Osteoblast (primary cell): ENCODE data around the gene ACTG2. TPM values are rescaled to one million over a fixed set of nuclear protein-coding genes. Genes with fewer than 3 reads are reported as not detected.

Experiments used
- DNase-seq: peaks from one replicate; pipeline ENCODE4 v3.0.0; 2011; ENCODE audit warnings: low spot score, mixed read lengths; ENCODE audit not compliant: insufficient read length; ENCODE audit errors: missing footprints
- H2AFZ ChIP-seq: 2 replicates; pipeline ENCODE4 v1.6.0; 2011; ENCODE audit warnings: mild to moderate bottlenecking, low read length
- H3K27ac ChIP-seq: 2 replicates; pipeline ENCODE4 v1.5.1; 2011; ENCODE audit warnings: mild to moderate bottlenecking, low read depth, low read length, moderate library complexity
- H3K27me3 ChIP-seq: 2 replicates; pipeline ENCODE4 v1.6.0; 2012; ENCODE audit warnings: mild to moderate bottlenecking, control low read depth, inconsistent platforms, low read length, moderate library complexity; ENCODE audit not compliant: insufficient read depth
- H3K36me3 ChIP-seq: 2 replicates; pipeline ENCODE4 v1.5.1; 2011; ENCODE audit warnings: mild to moderate bottlenecking, low read length, control low read depth, moderate library complexity; ENCODE audit not compliant: insufficient read depth
- H3K4me1 ChIP-seq: 2 replicates; pipeline ENCODE4 v1.5.1; 2011; ENCODE audit warnings: mild to moderate bottlenecking, low read length, control low read depth, moderate library complexity; ENCODE audit not compliant: insufficient read depth
- H3K4me2 ChIP-seq: 2 replicates; pipeline ENCODE4 v1.6.0; 2011; ENCODE audit warnings: mild to moderate bottlenecking, low read length; ENCODE audit not compliant: insufficient read depth
- H3K4me3 ChIP-seq: fragments of 200-600 bp; sonication (generic); 3 replicates; pipeline ENCODE4 v1.5.1; 2012; ENCODE audit warnings: mild to moderate bottlenecking, low read length, inconsistent platforms; ENCODE audit not compliant: insufficient read depth
- H3K79me2 ChIP-seq: 2 replicates; pipeline ENCODE4 v1.6.0; 2012; ENCODE audit warnings: mild to moderate bottlenecking, low read length, control low read depth, inconsistent platforms; ENCODE audit not compliant: insufficient read depth
- H3K9me3 ChIP-seq: 2 replicates; pipeline ENCODE4 v1.5.1; 2011; ENCODE audit warnings: low read depth, low read length, control low read depth
- H4K20me1 ChIP-seq: 2 replicates; pipeline ENCODE4 v1.6.0; 2012; ENCODE audit warnings: mild to moderate bottlenecking, low read length, control low read depth; ENCODE audit not compliant: insufficient read depth
- total RNA-seq: library from RNA; depleted of rRNA; stranded (reverse); fragments of >200 nt; gene quantifications from 2 replicates; pipeline ENCODE4 v1.2.3, GENCODE V29; 2012
- TF ChIP-seq, protein P1 (sequence below): IDR thresholded peaks from 2 replicates; pipeline ENCODE4 v1.5.1; 2011; ENCODE audit warnings: mild to moderate bottlenecking, low read depth, low read length, moderate library complexity; ENCODE audit errors: extremely low read depth

Gene ACTG2
- total RNA-seq, 1 donor, result 0.72 TPM

DNA sequence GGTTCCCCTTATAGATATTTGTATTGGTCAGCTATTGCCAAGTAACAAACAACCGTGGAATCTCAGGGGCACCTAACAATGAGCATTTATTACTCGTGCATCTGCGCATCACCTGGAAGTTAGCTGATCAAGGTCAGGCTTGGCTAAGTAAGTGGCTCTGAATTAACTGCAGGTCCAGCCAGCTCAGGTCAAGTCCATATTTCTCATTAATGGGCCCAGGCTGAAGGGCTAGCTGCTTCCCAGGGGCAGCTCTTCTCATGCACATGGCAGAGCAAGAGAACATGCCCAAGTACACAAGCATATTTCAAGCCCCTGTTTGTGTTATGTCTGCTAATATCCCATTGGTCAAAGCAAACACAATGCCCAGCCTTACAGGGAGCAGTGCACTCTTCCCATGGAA is 26.0 kb downstream of the ACTG2 start:
- no peaks in the 10 kb centered on the region for H3K9me3 ChIP-seq
- DNase-seq, result no peak
- H3K4me1 ChIP-seq, result no peaks in the 10 kb centered on the region
- H3K79me2 ChIP-seq, result no peaks in the 10 kb centered on the region
- H2AFZ ChIP-seq, result no peak overlapping the region
- H3K27me3 ChIP-seq, result peaks cover 60% of the 10 kb centered on the region
- TF ChIP-seq, protein P1, sequence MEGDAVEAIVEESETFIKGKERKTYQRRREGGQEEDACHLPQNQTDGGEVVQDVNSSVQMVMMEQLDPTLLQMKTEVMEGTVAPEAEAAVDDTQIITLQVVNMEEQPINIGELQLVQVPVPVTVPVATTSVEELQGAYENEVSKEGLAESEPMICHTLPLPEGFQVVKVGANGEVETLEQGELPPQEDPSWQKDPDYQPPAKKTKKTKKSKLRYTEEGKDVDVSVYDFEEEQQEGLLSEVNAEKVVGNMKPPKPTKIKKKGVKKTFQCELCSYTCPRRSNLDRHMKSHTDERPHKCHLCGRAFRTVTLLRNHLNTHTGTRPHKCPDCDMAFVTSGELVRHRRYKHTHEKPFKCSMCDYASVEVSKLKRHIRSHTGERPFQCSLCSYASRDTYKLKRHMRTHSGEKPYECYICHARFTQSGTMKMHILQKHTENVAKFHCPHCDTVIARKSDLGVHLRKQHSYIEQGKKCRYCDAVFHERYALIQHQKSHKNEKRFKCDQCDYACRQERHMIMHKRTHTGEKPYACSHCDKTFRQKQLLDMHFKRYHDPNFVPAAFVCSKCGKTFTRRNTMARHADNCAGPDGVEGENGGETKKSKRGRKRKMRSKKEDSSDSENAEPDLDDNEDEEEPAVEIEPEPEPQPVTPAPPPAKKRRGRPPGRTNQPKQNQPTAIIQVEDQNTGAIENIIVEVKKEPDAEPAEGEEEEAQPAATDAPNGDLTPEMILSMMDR, result no peak
- no peak overlapping the region for H3K4me2 ChIP-seq
- no peak overlapping the region for H3K4me3 ChIP-seq
- no peaks in the 10 kb centered on the region for H4K20me1 ChIP-seq
- H3K36me3 ChIP-seq, result no peaks in the 10 kb centered on the region
- no peak overlapping the region for H3K27ac ChIP-seq

DNA sequence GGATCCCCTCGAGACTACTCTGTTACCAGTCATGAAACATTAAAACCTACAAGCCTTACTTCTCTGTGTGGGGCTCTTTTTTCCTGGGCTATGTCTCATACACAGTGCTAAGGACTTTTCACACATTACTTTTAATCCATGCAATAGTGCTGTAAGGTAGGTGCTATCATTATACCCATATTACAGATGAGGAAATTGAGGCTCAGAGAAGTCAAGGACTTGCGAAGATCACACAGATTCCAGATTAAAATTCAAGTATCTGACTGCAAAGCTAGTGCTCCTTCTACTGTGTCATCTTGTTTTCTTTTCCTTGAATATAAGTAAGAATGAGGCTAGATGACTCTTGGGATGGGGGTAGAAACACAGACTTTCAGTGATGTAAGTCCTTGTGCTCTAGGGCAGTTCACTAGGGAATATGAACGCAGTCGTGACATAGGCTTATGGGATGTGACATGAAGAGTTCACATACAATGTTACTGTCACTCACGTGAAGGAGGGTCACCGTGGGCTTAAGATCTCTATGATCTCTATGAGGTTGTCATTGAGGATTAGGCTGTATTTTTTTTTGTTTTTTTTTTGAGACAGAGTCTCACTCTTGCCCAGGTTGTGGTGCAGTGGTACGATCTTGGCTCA is 26.9 kb downstream of the ACTG2 start:
- TF ChIP-seq, protein P1, result no peak
- DNase-seq, result no peak
- H3K9me3 ChIP-seq, result no peaks in the 10 kb centered on the region
- H3K79me2 ChIP-seq, result no peaks in the 10 kb centered on the region
- H2AFZ ChIP-seq, result no peak overlapping the region
- no peak overlapping the region for H3K4me3 ChIP-seq
- H3K27ac ChIP-seq, result no peak overlapping the region
- H3K36me3 ChIP-seq, result no peaks in the 10 kb centered on the region
- H4K20me1 ChIP-seq, result no peaks in the 10 kb centered on the region
- H3K27me3 ChIP-seq, result peaks cover 60% of the 10 kb centered on the region
- H3K4me2 ChIP-seq, result no peak overlapping the region
- no peaks in the 10 kb centered on the region for H3K4me1 ChIP-seq

DNA sequence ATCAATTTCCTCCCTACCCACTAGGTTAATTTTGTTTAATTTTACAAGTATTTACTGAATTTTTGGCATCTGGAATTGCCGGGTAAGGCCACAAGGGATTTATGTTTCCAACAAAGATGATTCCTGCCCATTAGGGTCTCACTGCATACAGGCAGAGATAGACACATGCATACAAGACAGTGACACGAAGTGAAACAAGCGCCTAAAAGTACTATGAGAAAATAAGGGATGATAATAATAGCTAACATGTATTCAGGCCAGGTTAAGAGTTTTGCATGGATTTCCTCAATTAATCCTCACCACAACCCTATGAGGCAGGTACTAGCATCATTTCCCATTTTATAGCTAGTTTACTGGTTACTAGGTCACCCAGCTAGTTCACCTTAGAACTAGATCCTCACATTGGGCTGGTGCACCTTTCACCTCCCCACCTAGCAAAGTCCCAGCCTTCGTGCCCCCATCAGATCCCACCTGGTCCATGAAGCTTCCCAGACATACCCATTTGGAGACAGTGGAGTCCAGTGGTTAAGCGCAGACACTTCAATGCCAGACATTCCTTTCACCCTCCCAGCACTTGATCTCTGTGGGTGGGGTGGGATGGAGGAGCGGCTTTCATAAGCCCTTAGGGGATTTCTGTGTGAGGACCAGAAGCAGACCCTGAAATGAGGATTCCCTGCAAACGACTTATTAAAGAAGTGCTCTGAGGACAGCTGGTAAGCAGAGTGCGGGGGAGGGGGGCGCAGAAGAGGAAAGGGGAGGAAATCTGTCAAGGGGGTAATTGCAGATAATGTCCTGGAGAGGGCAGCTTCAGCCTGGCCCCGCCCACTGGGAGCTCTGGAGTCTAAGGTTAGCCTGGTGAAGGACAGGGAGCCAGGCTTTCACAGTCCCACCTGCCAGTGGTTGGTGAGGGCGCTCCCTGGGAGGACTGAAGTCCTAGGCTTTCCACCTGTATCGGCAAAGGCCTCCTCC is 28.1 kb downstream of the ACTG2 start:
- Histone ChIP-seq H3K4me1 (peaks cover under 1% of the 10 kb centered on the region), H4K20me1 (no peaks in the 10 kb centered on the region), H3K36me3 (no peaks in the 10 kb centered on the region), H3K27me3 (peaks cover 54% of the 10 kb centered on the region), H2AFZ (no peak overlapping the region), H3K79me2 (no peaks in the 10 kb centered on the region), H3K4me2 (no peak overlapping the region), H3K27ac (no peak overlapping the region), H3K9me3 (no peaks in the 10 kb centered on the region), H3K4me3 (no peak overlapping the region)
- TF ChIP-seq, protein P1, result peak; percentile 40
- no peak for DNase-seq

DNA sequence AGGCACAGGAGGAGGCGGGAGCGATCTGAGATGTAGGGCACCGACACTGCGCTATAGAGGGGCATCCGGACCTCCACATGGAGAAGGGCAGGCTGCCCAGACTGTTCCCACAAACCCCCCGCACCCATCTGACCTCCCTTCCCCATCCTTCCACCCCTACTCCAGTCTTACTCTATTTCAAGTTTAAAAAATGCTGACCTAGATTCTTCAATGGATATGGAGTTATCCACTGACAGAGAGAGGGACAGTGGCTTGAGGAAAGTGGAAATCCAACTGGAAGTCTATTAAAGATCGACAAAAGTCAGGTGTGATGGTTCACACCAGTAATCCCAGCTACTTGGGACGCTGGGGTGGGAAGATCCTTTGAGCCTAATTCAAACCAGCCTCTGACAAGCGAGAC is 28.8 kb downstream of the ACTG2 start:
- Histone ChIP-seq H2AFZ (no peak overlapping the region), H4K20me1 (no peaks in the 10 kb centered on the region), H3K4me1 (peaks cover 5% of the 10 kb centered on the region), H3K27me3 (peaks cover 49% of the 10 kb centered on the region), H3K9me3 (no peaks in the 10 kb centered on the region), H3K79me2 (no peaks in the 10 kb centered on the region), H3K27ac (no peak overlapping the region), H3K4me2 (no peak overlapping the region), H3K36me3 (no peaks in the 10 kb centered on the region), H3K4me3 (no peak overlapping the region)
- TF ChIP-seq, protein P1, result no peak
- DNase-seq, result no peak
